ENCODE measurements around the gene WBP1. TPM values are rescaled to one million over a fixed set of nuclear protein-coding genes. Genes with fewer than 3 reads are reported as not detected.

The WBP1 gene
- total and polyA plus RNA-seq, 10 of the 15 experiments (the other 5 are each of a cell fraction or from before 2014, with no cell fraction given) = 4.2 to 76.8 (median 43.8) TPM

- TF ChIP-seq POU2F2 (IDR thresholded peaks at IDR 0.05; ENCODE audit: borderline replicate concordance, low read depth, low read length) (peak; percentile 54; the same call in 1 of the 3 replicates), EP300 (IDR thresholded peaks at IDR 0.05; ENCODE audit: borderline replicate concordance in 1 of 2, control insufficient read depth in 1 of 2, low read depth in 2 of 2, low read length in 2 of 2) (no peak; a peak in 1 of 4 replicates), BACH1 (IDR thresholded peaks at IDR 0.05; ENCODE audit: borderline replicate concordance) (peak; percentile 85), ZSCAN29 (IDR thresholded peaks at IDR 0.05) (no peak), RCOR1 (conservative IDR thresholded peaks at IDR 0.05; ENCODE audit: low read depth, low read length) (0 out of 2 replicates have a peak, but pooled peaks have one; percentile 59), CREB1 (IDR thresholded peaks at IDR 0.05; ENCODE audit: low read depth) (peak; percentile 49), SP1 (IDR thresholded peaks at IDR 0.05; ENCODE audit: low read depth, low read length) (peak; percentile 79), DPF2 (IDR thresholded peaks at IDR 0.05) (peak; percentile 31; the same call in 1 of the 2 replicates), ATF7 (IDR thresholded peaks at IDR 0.05; ENCODE audit: low read depth) (0 out of 2 replicates have a peak, but pooled peaks have one; percentile 36), BRCA1 (IDR thresholded peaks at IDR 0.05; ENCODE audit: low read depth, low read length) (no peak), POLR2AphosphoS2 (IDR thresholded peaks at IDR 0.05; ENCODE audit: low read depth, low read length) (0 out of 2 replicates have a peak, but pooled peaks have one; percentile 52), ZNF207 (IDR thresholded peaks at IDR 0.05; ENCODE audit: borderline replicate concordance) (peak; percentile 38; the same call in 1 of the 2 replicates), SMARCA5 (IDR thresholded peaks at IDR 0.05) (peak; percentile 84; the same call in 1 of the 2 replicates), ZBTB11 (CRISPR knock-in tag; IDR thresholded peaks at IDR 0.05) (no peak), ZNF687 (IDR thresholded peaks at IDR 0.05) (peak; percentile 66), SMAD5 (IDR thresholded peaks at IDR 0.05; ENCODE audit: low read depth) (peak; percentile 76; the same call in 1 of the 2 replicates), SUPT20H (IDR thresholded peaks at IDR 0.05; ENCODE audit: borderline replicate concordance, control insufficient read depth, low read depth, low read length) (no peak), BHLHE40 (IDR thresholded peaks at IDR 0.05; ENCODE audit: borderline replicate concordance in 1 of 2, low read depth in 2 of 2, low read length in 1 of 2) (peak; percentile 98 to 99), ZZZ3 (IDR thresholded peaks at IDR 0.05; ENCODE audit: control insufficient read depth, insufficient read length, low read depth) (no peak), CHD1 (IDR thresholded peaks at IDR 0.05; ENCODE audit: low read depth, low read length) (no peak), HCFC1 (IDR thresholded peaks at IDR 0.05; ENCODE audit: low read length) (peak; percentile 45; the same call in 1 of the 2 replicates)
These were observed 49.1 kb downstream of the WBP1 start, which contains the start of gene PCGF1 (continued) for GRCh38 chr2:74507145-74507925.
